IMR-90 (cell line): ENCODE measurements around the gene IFT25. TPM values are rescaled to one million over a fixed set of nuclear protein-coding genes. Genes with fewer than 3 reads are reported as not detected.

Experiments
- ATAC-seq: fragments of 200-7000 bp; cut with Tn5 transposase; 2 replicates; pipeline ENCODE4 v1.9.1; 2020; ENCODE audit warnings: low read depth, mild to moderate bottlenecking, moderate library complexity
- BruUV-seq: library from RNA; stranded (reverse); fragments of 400-500 nt; replicated peaks from 2 replicates; lab custom pipeline; 2021; lab: Mats Ljungman, UMichigan
- CTCF ChIA-PET: fragments of 300-600 bp; formaldehyde crosslinking; extraction: SDS; loops from one replicate; lab custom pipeline; 2021; ENCODE audit warnings: antibody characterized with exemption; lab: Yijun Ruan, JAX
- POLR2A ChIA-PET: fragments of 300-600 bp; sonication (Branson Sonifier 250); formaldehyde crosslinking; loops from one replicate; lab custom pipeline; 2022; ENCODE audit warnings: antibody characterized with exemption; ENCODE audit not compliant: unreplicated experiment; lab: Charles Lee
- DNase-seq: peaks from one replicate; pipeline ENCODE4 v3.0.0; 2013
- H2AFZ ChIP-seq: replicated peaks from 2 replicates; pipeline ENCODE3; 2013; ENCODE audit warnings: low read length, mild to moderate bottlenecking; ENCODE audit not compliant: poor library complexity
- H2AK5ac ChIP-seq: 2 replicates; pipeline ENCODE4 v1.6.1; 2013; ENCODE audit warnings: low read depth, low read length, inconsistent platforms
- H2AK9ac ChIP-seq: replicated peaks from 2 replicates; pipeline ENCODE3; 2013; ENCODE audit warnings: mild to moderate bottlenecking, low read depth, low read length, moderate library complexity; ENCODE audit not compliant: poor library complexity
- H2BK120ac ChIP-seq: 2 replicates; pipeline ENCODE4 v1.6.1; 2013; ENCODE audit warnings: low read depth, low read length, inconsistent platforms
- H2BK15ac ChIP-seq: 3 replicates; pipeline ENCODE4 v1.6.1; 2013; ENCODE audit warnings: low read depth, low read length, inconsistent platforms
- H2BK20ac ChIP-seq: 2 replicates; pipeline ENCODE4 v1.6.1; 2013; ENCODE audit warnings: low read depth, mild to moderate bottlenecking, inconsistent platforms, low read length, moderate library complexity
- H2BK5ac ChIP-seq: 2 replicates; pipeline ENCODE4 v1.6.1; 2013; ENCODE audit warnings: mild to moderate bottlenecking, low read depth, low read length, inconsistent platforms; ENCODE audit not compliant: poor library complexity, severe bottlenecking
- H3K14ac ChIP-seq: replicated peaks from 2 replicates; pipeline ENCODE4 v1.6.1; 2013; ENCODE audit warnings: low read depth, low read length, inconsistent platforms
- H3K18ac ChIP-seq: 2 replicates; pipeline ENCODE4 v1.6.1; 2013; ENCODE audit warnings: low read depth, low read length, control low read depth
- H3K23ac ChIP-seq: 2 replicates; pipeline ENCODE4 v1.6.1; 2013; ENCODE audit warnings: low read depth, low read length, inconsistent platforms
- H3K27ac ChIP-seq: 2 replicates; pipeline ENCODE4 v1.5.1; 2013; ENCODE audit warnings: mild to moderate bottlenecking, control low read depth, low read length; ENCODE audit not compliant: insufficient read depth
- H3K27me3 ChIP-seq: 2 replicates; pipeline ENCODE4 v1.6.1; 2013; ENCODE audit warnings: low read length; ENCODE audit not compliant: control insufficient read depth, insufficient read depth
- H3K36me3 ChIP-seq: 2 replicates; pipeline ENCODE4 v1.6.1; 2013; ENCODE audit warnings: low read length, mixed read lengths; ENCODE audit not compliant: control insufficient read depth, insufficient read depth
- H3K4ac ChIP-seq: 2 replicates; pipeline ENCODE4 v1.6.1; 2013; ENCODE audit warnings: low read depth, low read length, inconsistent platforms
- H3K4me1 ChIP-seq: 2 replicates; pipeline ENCODE4 v1.6.1; 2013; ENCODE audit warnings: low read length, mixed read lengths; ENCODE audit not compliant: control insufficient read depth, insufficient read depth
- H3K4me2 ChIP-seq: 2 replicates; pipeline ENCODE4 v1.6.1; 2013; ENCODE audit warnings: low read depth, mild to moderate bottlenecking, control low read depth, low read length, moderate library complexity
- H3K4me3 ChIP-seq: 2 replicates; pipeline ENCODE4 v1.5.1; 2013; ENCODE audit warnings: low read depth, mild to moderate bottlenecking, control low read depth, low read length, moderate library complexity; ENCODE audit not compliant: insufficient read depth
- H3K56ac ChIP-seq: 2 replicates; pipeline ENCODE4 v1.6.1; 2013; ENCODE audit warnings: low read length, inconsistent platforms; ENCODE audit not compliant: insufficient read depth; ENCODE audit errors: extremely low read depth
- H3K79me1 ChIP-seq, 2 experiments: 2 replicates each; pipeline ENCODE4 v1.6.1; 2013; ENCODE audit warnings: low read length in 2 of 2, inconsistent platforms in 1 of 2, low read depth in 1 of 2
- H3K9ac ChIP-seq: 2 replicates; pipeline ENCODE4 v1.6.1; 2013; ENCODE audit warnings: low read depth, low read length, control low read depth
- H3K9me1 ChIP-seq: 2 replicates; pipeline ENCODE4 v1.6.1; 2013; ENCODE audit warnings: low read length, inconsistent platforms; ENCODE audit not compliant: insufficient read depth
- H3K9me3 ChIP-seq: 2 replicates; pipeline ENCODE4 v1.6.1; 2013; ENCODE audit warnings: low read length; ENCODE audit not compliant: control insufficient read depth, insufficient read depth
- H4K20me1 ChIP-seq: 2 replicates; pipeline ENCODE4 v1.6.1; 2013; ENCODE audit warnings: low read length, inconsistent platforms; ENCODE audit not compliant: insufficient read depth
- H4K5ac ChIP-seq: 2 replicates; pipeline ENCODE4 v1.6.1; 2013; ENCODE audit warnings: mild to moderate bottlenecking, low read depth, low read length, control low read depth
- H4K8ac ChIP-seq, 2 experiments: 2 replicates each; pipeline ENCODE4 v1.6.1; 2013; ENCODE audit warnings: low read depth in 2 of 2, low read length in 2 of 2, control low read depth in 1 of 2, inconsistent platforms in 1 of 2
- H4K91ac ChIP-seq: 2 replicates; pipeline ENCODE4 v1.6.1; 2013; ENCODE audit warnings: low read depth, low read length, inconsistent platforms; ENCODE audit not compliant: insufficient read depth
- BHLHE40 ChIP-seq: fragments of 150-350 bp; IDR thresholded peaks from 2 replicates; pipeline ENCODE4 v1.6.1; 2016; ENCODE audit warnings: mild to moderate bottlenecking, low read depth, low read length
- CEBPB ChIP-seq: IDR thresholded peaks from 2 replicates; pipeline ENCODE4 v1.6.1; 2012; ENCODE audit warnings: low read depth, low read length, improper control_type of control experiment
- CHD1 ChIP-seq: IDR thresholded peaks from 2 replicates; pipeline ENCODE4 v1.6.1; 2012; ENCODE audit warnings: low read depth, low read length, improper control_type of control experiment
- CTCF ChIP-seq: conservative IDR thresholded peaks from 2 replicates; pipeline ENCODE4 v1.5.1; 2012; ENCODE audit warnings: mild to moderate bottlenecking, low read depth, low read length, improper control_type of control experiment
- ELK1 ChIP-seq: fragments of 150-350 bp; IDR thresholded peaks from 2 replicates; pipeline ENCODE4 v1.6.1; 2016; ENCODE audit warnings: low read depth, mild to moderate bottlenecking, low read length, moderate library complexity, borderline replicate concordance
- FOS ChIP-seq: fragments of 150-350 bp; IDR thresholded peaks from 2 replicates; pipeline ENCODE4 v1.6.1; 2016; ENCODE audit warnings: low read depth, low read length
- MAFK ChIP-seq: IDR thresholded peaks from 2 replicates; pipeline ENCODE4 v1.6.1; 2012; ENCODE audit warnings: low read depth, low read length, improper control_type of control experiment
- MXI1 ChIP-seq: IDR thresholded peaks from 2 replicates; pipeline ENCODE4 v1.6.1; 2012; ENCODE audit warnings: low read depth, mild to moderate bottlenecking, low read length, moderate library complexity, borderline replicate concordance
- NFE2L2 ChIP-seq: fragments of 150-350 bp; IDR thresholded peaks from 2 replicates; pipeline ENCODE4 v1.6.1; 2016; ENCODE audit warnings: low read depth, mild to moderate bottlenecking, low read length
- POLR2A ChIP-seq: IDR thresholded peaks from 2 replicates; pipeline ENCODE4 v1.6.1; 2012; ENCODE audit warnings: mild to moderate bottlenecking, low read depth, low read length
- RAD21 ChIP-seq: IDR thresholded peaks from 2 replicates; pipeline ENCODE4 v1.6.1; 2012; ENCODE audit warnings: low read length, improper control_type of control experiment
- RFX5 ChIP-seq: IDR thresholded peaks from 2 replicates; pipeline ENCODE4 v1.8.0; 2012; ENCODE audit warnings: low read depth, mild to moderate bottlenecking, low read length, moderate library complexity
- WGBS, 2 experiments: methylation state at CpG; one replicate each; pipeline versions ENCODE4 v1.1.5 to v1.1.7; 2013; ENCODE audit warnings: missing lambda C conversion rate in 2 of 2; ENCODE audit not compliant: insufficient read length in 1 of 2; ENCODE audit errors: extremely low coverage in 2 of 2; 5-methylcytosine and 5-hydroxymethylcytosine counted together
- dilution Hi-C: fragments of 300-500 bp; cut with HindIII; formaldehyde crosslinking; loops from one replicate; pipeline ENCODE4 v1.14.3; 2018; ENCODE audit warnings: low sequenced_read_pairs; ENCODE audit not compliant: unreplicated experiment
- in situ Hi-C: fragments of 300-500 bp; cut with MboI; formaldehyde crosslinking; loops from 3 replicates; pipeline ENCODE4 v1.14.3; 2019; ENCODE audit warnings: low sequenced_read_pairs, inconsistent platforms, mixed read lengths
- intact Hi-C: fragments of 100-400 bp; cut with micrococcal nuclease; formaldehyde crosslinking; loops from 2 replicates; pipeline ENCODE4 v1.10.0; 2022
- polyA plus RNA-seq, 3 experiments: library from polyadenylated mRNA; depleted of rRNA; stranded (reverse); fragments of >200 nt; gene quantifications; 2 replicates each; pipeline ENCODE4 v1.2.3, GENCODE V29; 2012; ENCODE audit warnings: low replicate concordance in 1 of 3
- total RNA-seq: library from RNA; depleted of rRNA; stranded (reverse); fragments of >200 nt; gene quantifications from 2 replicates; pipeline ENCODE4 v1.2.3, GENCODE V29; 2012

Gene IFT25
- total and polyA plus RNA-seq, 2 of the 4 experiments (the other 2 are of a cell fraction), result 9.1 to 38.0 TPM

GRCh38 chr1:53890522-53890941, 55.0 kb downstream of the IFT25 start (continued):
- TF ChIP-seq RAD21, result no peak

- DNase-seq (peak; percentile 87), ATAC-seq (peak; percentile 100)
- Histone ChIP-seq H3K9me3 (no peaks in the 10 kb centered on the region), H2AK5ac (peak within 1 kb of the TSS; percentile 47), H3K4me2 (peak within 1 kb of the TSS; percentile 99), H3K4me1 (peaks cover 3% of the 10 kb centered on the region), H3K14ac (peak within 1 kb of the TSS; percentile 93), H3K23ac (peak within 1 kb of the TSS; percentile 94), H2BK120ac (peak within 1 kb of the TSS; percentile 34), H2AFZ (peak within 1 kb of the TSS; percentile 93), H3K9me1 (peaks cover 4% of the 10 kb centered on the region; the same call in 1 of the 2 replicates), H3K79me1 (peaks cover 6% of the 10 kb centered on the region in 2 experiments), H4K8ac (peak within 1 kb of the TSS; percentile 88 to 96), H3K27ac (peak within 1 kb of the TSS; percentile 75), H2BK15ac (peak within 1 kb of the TSS; percentile 71; the same call in 2 of the 3 replicates), H2BK20ac (peak within 1 kb of the TSS; percentile 14; the same call in 1 of the 2 replicates), H3K18ac (peak within 1 kb of the TSS; percentile 81), H3K36me3 (peaks cover 5% of the 10 kb centered on the region; the same call in 1 of the 2 replicates), H3K27me3 (no peaks in the 10 kb centered on the region), H3K4ac (peak within 1 kb of the TSS; percentile 87), H4K91ac (peak within 1 kb of the TSS; percentile 91), H2BK5ac (peak within 1 kb of the TSS; percentile 81), H4K20me1 (no peaks in the 10 kb centered on the region), H2AK9ac (peak within 1 kb of the TSS; percentile 98), H3K56ac (peak within 1 kb of the TSS; percentile 83), H4K5ac (peak within 1 kb of the TSS; percentile 68), H3K9ac (peak within 1 kb of the TSS; percentile 89), H3K4me3 (peak within 1 kb of the TSS; percentile 97)
- 8% methylated on average over 23 of the region's 62 CpGs; no CpG with 5 or more reads in 1 of the 2 experiments for WGBS, 2 experiments
- dilution Hi-C loops (no loop called here), intact Hi-C loops (loop anchor here (2.0 kb wide), 1 partner anchor 57 kb away; the partner anchor contains the start of gene LRRC42), in situ Hi-C loops (no loop called here)
- POLR2A ChIA-PET, result interaction anchor here (1.2 kb wide), 1 partner anchor 56 kb away, joined by 4 read pairs; the partner anchor contains the start of gene IFT25
- CTCF ChIA-PET, result no interaction called here
- BruUV-seq, result no TSS peak
- TF ChIP-seq RAD21, result no peak; the same call in 1 of the 2 replicates
- TF ChIP-seq CTCF, result no peak
- no peak for TF ChIP-seq CHD1
- TF ChIP-seq POLR2A, result no peak
- no peak for TF ChIP-seq NFE2L2
- TF ChIP-seq CEBPB, result peak; percentile 89
- no peak for TF ChIP-seq MXI1
- TF ChIP-seq BHLHE40, result no peak
- no peak for TF ChIP-seq ELK1
- TF ChIP-seq MAFK, result no peak
- TF ChIP-seq FOS, result no peak; the same call in 1 of the 2 replicates
- TF ChIP-seq RFX5, result no peak
Measured at GRCh38 chr1:53889304-53890298, 55.9 kb downstream of the IFT25 start, which contains the start of gene YIPF1. Gene YIPF1 (minus strand): TSS chr1:53889797. CDS start chr1:53888937, 860 bp downstream.
